Liver (tissue), 4 donors: ENCODE results near the gene ZNF543. TPM values are rescaled to one million over a fixed set of nuclear protein-coding genes. Genes with fewer than 3 reads are reported as not detected.

Experiments
- polyA plus RNA-seq, 2 donors: library from polyadenylated mRNA; stranded (reverse) in 1 of 2; unstranded in 1 of 2; fragments of 200-250 nt in 1 of 2; fragments of >200 nt in 1 of 2; fragmentation: Nextera tagmentation in 1 of 2; extraction: Ambion mirVana in 1 of 2; gene quantifications; one replicate each; pipeline versions ENCODE4 v1.2.1 to v1.2.3, GENCODE V29; 2013 to 2015
- total RNA-seq, 2 donors: library from RNA; depleted of rRNA; stranded (reverse); fragments of >200 nt; gene quantifications; one replicate each; pipeline ENCODE4 v1.2.3, GENCODE V29; 2014
- donor health status: healthy.
- donor health status: healthy.
- donor health status: healthy.

Gene ZNF543
- total and polyA plus RNA-seq, 4 donors: 0.38 to 8.4 (median 2.2) TPM

Other genes starting within 250 kb of the ZNF543 start
- under 1 TPM; under 0.01 to 0.14 TPM for gene USP29, start 200.5 kb upstream of the ZNF543 start, total RNA-seq
- not detected for gene USP29, start 200.5 kb upstream of the ZNF543 start, polyA plus RNA-seq
- gene ZIM3, start 175.3 kb upstream of the ZNF543 start, total RNA-seq: not detected
- not detected for gene ZIM3, start 175.3 kb upstream of the ZNF543 start, polyA plus RNA-seq
- not detected for gene DUXA, start 153.0 kb upstream of the ZNF543 start, total RNA-seq
- not detected for gene DUXA, start 153.0 kb upstream of the ZNF543 start, polyA plus RNA-seq
- 10 to 100 TPM; 11.3 to 22.6 TPM for gene ZNF264, start 129.0 kb upstream of the ZNF543 start, total RNA-seq
- gene ZNF264, start 129.0 kb upstream of the ZNF543 start, polyA plus RNA-seq: 1 to 10 TPM; 2.5 to 4.6 TPM
- under 1 TPM; 0.42 to 0.65 TPM for gene AURKC, start 89.4 kb upstream of the ZNF543 start, total RNA-seq
- 1 to 10 TPM in 1 of 2 donors, under 1 TPM in 1; 0.55 to 1.0 TPM for gene AURKC, start 89.4 kb upstream of the ZNF543 start, polyA plus RNA-seq
- 10 to 100 TPM; 13.4 to 13.9 TPM for gene ZNF805, start 79.8 kb upstream of the ZNF543 start, total RNA-seq
- under 1 TPM; 0.75 to 0.86 TPM for gene ZNF805, start 79.8 kb upstream of the ZNF543 start, polyA plus RNA-seq
- 10 to 100 TPM; 36.4 to 54.4 TPM for gene ZNF460, start 40.0 kb upstream of the ZNF543 start, total RNA-seq
- 1 to 10 TPM in 1 of 2 donors, under 1 TPM in 1; 0.24 to 2.3 TPM for gene ZNF460, start 40.0 kb upstream of the ZNF543 start, polyA plus RNA-seq
- gene ZNF304, start 30.8 kb downstream of the ZNF543 start, total RNA-seq: 1 to 10 TPM; 3.2 to 5.6 TPM
- 1 to 10 TPM in 1 of 2 donors, under 1 TPM in 1; 0.90 to 1.3 TPM for gene ZNF304, start 30.8 kb downstream of the ZNF543 start, polyA plus RNA-seq
- 1 to 10 TPM; 2.8 to 6.1 TPM for gene TRAPPC2B, start 43.1 kb downstream of the ZNF543 start, total RNA-seq
- gene TRAPPC2B, start 43.1 kb downstream of the ZNF543 start, polyA plus RNA-seq: 1 to 10 TPM; 3.1 to 4.2 TPM
- 1 to 10 TPM; 1.7 to 1.8 TPM for gene ZNF547, start 43.1 kb downstream of the ZNF543 start, total RNA-seq
- under 1 TPM; 0.22 to 0.33 TPM for gene ZNF547, start 43.1 kb downstream of the ZNF543 start, polyA plus RNA-seq
- gene ZNF548, start 69.4 kb downstream of the ZNF543 start, total RNA-seq: 10 to 100 TPM in 1 of 2 donors, 1 to 10 TPM in 1; 7.3 to 13.9 TPM
- 1 to 10 TPM; 1.8 to 3.4 TPM for gene ZNF548, start 69.4 kb downstream of the ZNF543 start, polyA plus RNA-seq
- 1 to 10 TPM; 7.6 to 8.2 TPM for gene ZNF17, start 90.7 kb downstream of the ZNF543 start, total RNA-seq
- gene ZNF17, start 90.7 kb downstream of the ZNF543 start, polyA plus RNA-seq: 1 to 10 TPM; 1.2 to 1.4 TPM
- gene ZNF749, start 114.9 kb downstream of the ZNF543 start, total RNA-seq: 10 to 100 TPM in 1 of 2 donors, 1 to 10 TPM in 1; 5.9 to 11.6 TPM
- gene ZNF749, start 114.9 kb downstream of the ZNF543 start, polyA plus RNA-seq: 1 to 10 TPM in 1 of 2 donors, under 1 TPM in 1; 0.83 to 5.4 TPM
- under 1 TPM; 0.42 to 0.98 TPM for gene VN1R1, start 136.7 kb downstream of the ZNF543 start, total RNA-seq
- under 1 TPM; 0.14 to 0.19 TPM for gene VN1R1, start 136.7 kb downstream of the ZNF543 start, polyA plus RNA-seq
- gene ZNF772, start 157.1 kb downstream of the ZNF543 start, total RNA-seq: 10 to 100 TPM in 1 of 2 donors, 1 to 10 TPM in 1; 5.4 to 11.1 TPM
- gene ZNF772, start 157.1 kb downstream of the ZNF543 start, polyA plus RNA-seq: 1 to 10 TPM in 1 of 2 donors, under 1 TPM in 1; 0.81 to 1.6 TPM
- 10 to 100 TPM in 1 of 2 donors, 1 to 10 TPM in 1; 4.2 to 12.4 TPM for gene ZNF419, start 167.3 kb downstream of the ZNF543 start, total RNA-seq
- 1 to 10 TPM; 1.9 to 3.2 TPM for gene ZNF419, start 167.3 kb downstream of the ZNF543 start, polyA plus RNA-seq
- gene ZNF773, start 179.5 kb downstream of the ZNF543 start, total RNA-seq: 1 to 10 TPM; 7.3 to 7.4 TPM
- 1 to 10 TPM; 1.4 to 1.7 TPM for gene ZNF773, start 179.5 kb downstream of the ZNF543 start, polyA plus RNA-seq
- gene ZNF549, start 206.9 kb downstream of the ZNF543 start, total RNA-seq: 1 to 10 TPM; 2.3 to 4.5 TPM
- gene ZNF549, start 206.9 kb downstream of the ZNF543 start, polyA plus RNA-seq: under 1 TPM; 0.66 to 0.67 TPM
- gene ZNF550, start 239.4 kb downstream of the ZNF543 start, total RNA-seq: 1 to 10 TPM; 4.4 to 4.8 TPM
- gene ZNF550, start 239.4 kb downstream of the ZNF543 start, polyA plus RNA-seq: 1 to 10 TPM in 1 of 2 donors, under 1 TPM in 1; 0.96 to 3.0 TPM